HepG2 (cell line): ENCODE data around the gene KIRREL3. TPM values are rescaled to one million over a fixed set of nuclear protein-coding genes. Genes with fewer than 3 reads are reported as not detected.

Source experiments
- ATAC-seq: fragments of 200-7000 bp; cut with Tn5 transposase; 3 replicates; pipeline ENCODE4 v1.9.1; 2020; ENCODE audit warnings: mild to moderate bottlenecking, moderate library complexity
- BruUV-seq: library from RNA; stranded (reverse); fragments of 400-500 nt; replicated peaks from 2 replicates; lab custom pipeline; 2021; lab: Mats Ljungman, UMichigan
- CTCF ChIA-PET: fragments of 300-600 bp; formaldehyde crosslinking; extraction: SDS; loops from one replicate; lab custom pipeline; 2021; ENCODE audit warnings: low total read pairs, inconsistent platforms, low intra/inter-chr PET ratio; lab: Yijun Ruan, JAX
- POLR2A ChIA-PET: fragments of 350-600 bp; sonication (Branson Sonifier 250); formaldehyde crosslinking; loops from one replicate; lab custom pipeline; 2020; ENCODE audit warnings: antibody characterized with exemption, inconsistent platforms; lab: Yijun Ruan, JAX
- DNase-seq: peaks from one replicate; pipeline ENCODE4 v3.0.0-alpha.2; 2015; ENCODE audit warnings: low spot score
- FAIRE-seq: peaks from 3 replicates; lab custom pipeline; 2011; peaks lifted over from hg19 to GRCh38; lab: Jason Lieb, UNC
- H2AFZ ChIP-seq: one replicate; pipeline ENCODE4 v1.6.1; 2011; ENCODE audit warnings: low read length, inconsistent platforms
- H3K27ac ChIP-seq: fragments of 300-600 bp; 3 replicates; pipeline ENCODE4 v1.8.0; 2011; ENCODE audit warnings: mixed run types, mild to moderate bottlenecking, mixed read lengths, low read length, inconsistent platforms; ENCODE audit not compliant: insufficient read depth; ENCODE audit errors: extremely low read length
- H3K27me3 ChIP-seq, 2 experiments: fragments of 200-600 bp in 1 of 2; 2 replicates in 1 of 2; 3 replicates in 1 of 2; pipeline versions ENCODE4 v1.6.0 to v1.8.0; 2011; ENCODE audit warnings: low read length in 2 of 2, mild to moderate bottlenecking in 2 of 2, moderate library complexity in 2 of 2, inconsistent platforms in 1 of 2; ENCODE audit not compliant: insufficient read depth in 2 of 2, control insufficient read depth in 1 of 2
- H3K36me3 ChIP-seq, 2 experiments: fragments of 200-600 bp in 1 of 2; replicated peaks in 1 of 2; 2 replicates in 1 of 2; 3 replicates in 1 of 2; pipeline versions ENCODE4 v1.5.1 to v1.8.0; 2011; ENCODE audit warnings: low read length in 2 of 2, inconsistent platforms in 1 of 2; ENCODE audit not compliant: insufficient read depth in 2 of 2, control insufficient read depth in 1 of 2
- H3K4me1 ChIP-seq: 2 replicates; pipeline ENCODE4 v1.5.1; 2012; ENCODE audit warnings: low read length, inconsistent platforms; ENCODE audit not compliant: insufficient read depth
- H3K4me2 ChIP-seq: 2 replicates; pipeline ENCODE4 v1.6.0; 2011; ENCODE audit warnings: low read depth, low read length, inconsistent platforms
- H3K4me3 ChIP-seq, 3 experiments: fragments of 200-600 bp in 1 of 3; sonication (generic), shearing (Covaris generic) in 1 of 3; replicated peaks in 1 of 3; 2 replicates each; pipeline ENCODE4 v1.5.1; 2011 to 2016; ENCODE audit warnings: low read length in 3 of 3, inconsistent platforms in 2 of 3, low read depth in 2 of 3, mild to moderate bottlenecking in 2 of 3, control low read depth in 1 of 3, mixed read lengths in 1 of 3; ENCODE audit not compliant: insufficient read depth in 1 of 3
- H3K79me2 ChIP-seq: one replicate; pipeline ENCODE4 v1.6.1; 2011; ENCODE audit warnings: low read length, inconsistent platforms; ENCODE audit not compliant: insufficient read depth
- H3K9ac ChIP-seq: 2 replicates; pipeline ENCODE4 v1.6.0; 2011; ENCODE audit warnings: mild to moderate bottlenecking, low read depth, low read length, inconsistent platforms; ENCODE audit not compliant: insufficient read depth
- H3K9me3 ChIP-seq: 2 replicates; pipeline ENCODE4 v1.5.1; 2012; ENCODE audit warnings: mild to moderate bottlenecking, low read length
- H4K20me1 ChIP-seq: 2 replicates; pipeline ENCODE4 v1.6.0; 2011; ENCODE audit warnings: inconsistent platforms, mild to moderate bottlenecking, low read length, moderate library complexity; ENCODE audit not compliant: insufficient read depth
- HMG20A ChIP-seq: IDR thresholded peaks from 2 replicates; pipeline ENCODE4 v1.6.1; 2016; ENCODE audit warnings: borderline replicate concordance
- KDM3A ChIP-seq: IDR thresholded peaks from 2 replicates; pipeline ENCODE4 v1.6.1; 2018; ENCODE audit warnings: low read depth, missing compliant biosample characterization
- SMARCE1 ChIP-seq: fragments of 450-650 bp; IDR thresholded peaks from 2 replicates; pipeline ENCODE4 v1.6.1; 2017; ENCODE audit warnings: borderline replicate concordance
- ZKSCAN1 ChIP-seq: fragments of 150-350 bp; IDR thresholded peaks from 2 replicates; pipeline ENCODE4 v1.6.1; 2014; ENCODE audit warnings: low read length
- ZNF687 ChIP-seq: sonication (generic); formaldehyde crosslinking; IDR thresholded peaks from 2 replicates; pipeline ENCODE4 v1.5.1; 2020; ENCODE audit warnings: mild to moderate bottlenecking, missing genetic modification reagents, moderate library complexity
- WGBS: methylation state at CpG from one replicate; pipeline ENCODE4 v1.1.6; 2017; ENCODE audit warnings: low lambda C conversion rate; 5-methylcytosine and 5-hydroxymethylcytosine counted together
- in situ Hi-C: cut with HindIII; loops from 2 replicates; pipeline ENCODE4 v1.10.0; 2017; ENCODE audit warnings: low pct_unique_long_range_greater_than_20kb; ENCODE audit not compliant: extremely low pct_ligation_motif_present
- intact Hi-C: fragments of 100-400 bp; cut with micrococcal nuclease; formaldehyde crosslinking; loops from one replicate; pipeline ENCODE4 v1.10.0; 2022; ENCODE audit not compliant: unreplicated experiment
- polyA plus RNA-seq, 8 experiments: library from polyadenylated mRNA; depleted of rRNA in 3 of 8; stranded (reverse) in 7 of 8; unstranded in 1 of 8; fragments of >200 nt; fragmentation: Illumina TruSeq in 4 of 8; extraction: Trizol in 4 of 8; gene quantifications; 2 replicates each; pipeline versions ENCODE4 v1.2.1 to v1.2.3, GENCODE V29; 2011 to 2016; ENCODE audit warnings: low read depth in 4 of 8, missing spikeins in 1 of 8, mixed read lengths in 1 of 8; ENCODE audit not compliant: insufficient read depth in 1 of 8
- total RNA-seq, 5 experiments: library from RNA; depleted of rRNA; stranded (reverse); fragments of >200 nt; fragmentation: Illumina TruSeq; extraction: Trizol; gene quantifications; 2 replicates each; pipeline ENCODE4 v1.2.3, GENCODE V29; 2016; ENCODE audit warnings: low read depth in 1 of 5
- TF ChIP-seq, protein P1 (sequence below): sonication (generic); formaldehyde crosslinking; IDR thresholded peaks from 2 replicates; pipeline ENCODE4 v1.9.0; 2021; ENCODE audit warnings: missing genetic modification reagents, borderline replicate concordance

Gene KIRREL3
- total and polyA plus RNA-seq, 2 of the 13 experiments (the other 11 are each of a cell fraction or from before 2014, with no cell fraction given) = not detected

DNA sequence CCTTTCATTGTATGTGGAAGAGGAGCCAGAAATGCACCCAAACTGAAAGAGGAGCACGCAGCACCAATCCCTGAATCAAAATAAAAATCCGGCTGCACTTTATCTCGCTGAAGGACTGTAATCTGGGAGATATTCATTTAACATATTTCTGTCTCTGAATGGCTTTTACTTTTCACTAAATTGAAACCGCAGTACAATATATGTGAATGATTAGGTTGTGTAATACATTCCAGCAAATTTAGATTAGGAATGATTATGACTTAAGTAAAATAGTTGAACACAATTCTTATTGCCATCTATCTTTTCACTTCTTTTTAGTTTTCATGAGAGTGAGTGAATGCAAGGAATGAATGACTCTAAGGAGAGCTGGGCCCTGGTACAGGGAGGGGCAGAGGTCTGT is 413.0 kb downstream of the KIRREL3 start:
- 9% methylated on average over 4 of the region's 4 CpGs for WGBS
- Histone ChIP-seq H3K27me3 (peaks cover 1 to 60% of the 10 kb centered on the region in 2 experiments; a peak in 4 of 5 replicates), H3K36me3 (no peaks in the 10 kb centered on the region), H3K4me2 (no peak overlapping the region), H3K4me3 (no peak overlapping the region), H3K27ac (no peak overlapping the region), H3K9me3 (no peaks in the 10 kb centered on the region), H2AFZ (no peak overlapping the region), H3K4me1 (no peaks in the 10 kb centered on the region), H3K79me2 (no peaks in the 10 kb centered on the region), H4K20me1 (no peaks in the 10 kb centered on the region), H3K9ac (no peak overlapping the region)
- ATAC-seq = no peak
- TF ChIP-seq SMARCE1 (no peak), HMG20A (CRISPR knock-in tag) (no peak), ZKSCAN1 (no peak), KDM3A (CRISPR knock-in tag) (no peak), ZNF687 (no peak)
- TF ChIP-seq, protein P1, sequence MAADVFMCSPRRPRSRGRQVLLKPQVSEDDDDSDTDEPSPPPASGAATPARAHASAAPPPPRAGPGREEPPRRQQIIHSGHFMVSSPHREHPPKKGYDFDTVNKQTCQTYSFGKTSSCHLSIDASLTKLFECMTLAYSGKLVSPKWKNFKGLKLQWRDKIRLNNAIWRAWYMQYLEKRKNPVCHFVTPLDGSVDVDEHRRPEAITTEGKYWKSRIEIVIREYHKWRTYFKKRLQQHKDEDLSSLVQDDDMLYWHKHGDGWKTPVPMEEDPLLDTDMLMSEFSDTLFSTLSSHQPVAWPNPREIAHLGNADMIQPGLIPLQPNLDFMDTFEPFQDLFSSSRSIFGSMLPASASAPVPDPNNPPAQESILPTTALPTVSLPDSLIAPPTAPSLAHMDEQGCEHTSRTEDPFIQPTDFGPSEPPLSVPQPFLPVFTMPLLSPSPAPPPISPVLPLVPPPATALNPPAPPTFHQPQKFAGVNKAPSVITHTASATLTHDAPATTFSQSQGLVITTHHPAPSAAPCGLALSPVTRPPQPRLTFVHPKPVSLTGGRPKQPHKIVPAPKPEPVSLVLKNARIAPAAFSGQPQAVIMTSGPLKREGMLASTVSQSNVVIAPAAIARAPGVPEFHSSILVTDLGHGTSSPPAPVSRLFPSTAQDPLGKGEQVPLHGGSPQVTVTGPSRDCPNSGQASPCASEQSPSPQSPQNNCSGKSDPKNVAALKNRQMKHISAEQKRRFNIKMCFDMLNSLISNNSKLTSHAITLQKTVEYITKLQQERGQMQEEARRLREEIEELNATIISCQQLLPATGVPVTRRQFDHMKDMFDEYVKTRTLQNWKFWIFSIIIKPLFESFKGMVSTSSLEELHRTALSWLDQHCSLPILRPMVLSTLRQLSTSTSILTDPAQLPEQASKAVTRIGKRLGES (CRISPR knock-in tag) = no peak
- FAIRE-seq = no peak
- BruUV-seq = no TSS peak
- in situ Hi-C loops = no loop called here
- ChIA-PET CTCF (no interaction called here), POLR2A (no interaction called here)
- intact Hi-C loops = no loop called here
- DNase-seq = no peak
